Measurements from ENCODE around the gene SOBP.

- TF ChIP-seq, protein P1, sequence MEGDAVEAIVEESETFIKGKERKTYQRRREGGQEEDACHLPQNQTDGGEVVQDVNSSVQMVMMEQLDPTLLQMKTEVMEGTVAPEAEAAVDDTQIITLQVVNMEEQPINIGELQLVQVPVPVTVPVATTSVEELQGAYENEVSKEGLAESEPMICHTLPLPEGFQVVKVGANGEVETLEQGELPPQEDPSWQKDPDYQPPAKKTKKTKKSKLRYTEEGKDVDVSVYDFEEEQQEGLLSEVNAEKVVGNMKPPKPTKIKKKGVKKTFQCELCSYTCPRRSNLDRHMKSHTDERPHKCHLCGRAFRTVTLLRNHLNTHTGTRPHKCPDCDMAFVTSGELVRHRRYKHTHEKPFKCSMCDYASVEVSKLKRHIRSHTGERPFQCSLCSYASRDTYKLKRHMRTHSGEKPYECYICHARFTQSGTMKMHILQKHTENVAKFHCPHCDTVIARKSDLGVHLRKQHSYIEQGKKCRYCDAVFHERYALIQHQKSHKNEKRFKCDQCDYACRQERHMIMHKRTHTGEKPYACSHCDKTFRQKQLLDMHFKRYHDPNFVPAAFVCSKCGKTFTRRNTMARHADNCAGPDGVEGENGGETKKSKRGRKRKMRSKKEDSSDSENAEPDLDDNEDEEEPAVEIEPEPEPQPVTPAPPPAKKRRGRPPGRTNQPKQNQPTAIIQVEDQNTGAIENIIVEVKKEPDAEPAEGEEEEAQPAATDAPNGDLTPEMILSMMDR (conservative IDR thresholded peaks at IDR 0.05 in 1 of 2, IDR thresholded peaks at IDR 0.05 in 1 of 2; ENCODE audit: low read depth in 1 of 2, low read length in 2 of 2) = no peak
- no peak for TF ChIP-seq EZH2 (IDR thresholded peaks at IDR 0.05; ENCODE audit: low read length, missing control alignments)
Measured at GRCh38 chr6:107656401-107656800, 166.5 kb downstream of the SOBP start.
